Activated CD8-positive, alpha-beta memory T cell treated with anti-CD3 and anti-CD28 coated beads for 48 hours (primary cell): ENCODE measurements around the gene RAMP3.
"Not testable (repeated sequence)": the region's sequence is repeated elsewhere in the genome, so short reads cannot be mapped to it uniquely, and the experiment has no call there.

Experiments used
- DNase-seq, 3 experiments: peaks; one replicate each; pipeline ENCODE4 v3.0.0-alpha.2; 2020; ENCODE audit warnings: low read depth in 2 of 3, low spot score in 2 of 3

RAMP3 gene

GRCh38 chr7:45190406-45191165 is 33.0 kb downstream of the RAMP3 start:
- DNase-seq: no peak

GRCh38 chr7:45191396-45191795 is 33.8 kb downstream of the RAMP3 start:
- DNase-seq: no peak

DNA sequence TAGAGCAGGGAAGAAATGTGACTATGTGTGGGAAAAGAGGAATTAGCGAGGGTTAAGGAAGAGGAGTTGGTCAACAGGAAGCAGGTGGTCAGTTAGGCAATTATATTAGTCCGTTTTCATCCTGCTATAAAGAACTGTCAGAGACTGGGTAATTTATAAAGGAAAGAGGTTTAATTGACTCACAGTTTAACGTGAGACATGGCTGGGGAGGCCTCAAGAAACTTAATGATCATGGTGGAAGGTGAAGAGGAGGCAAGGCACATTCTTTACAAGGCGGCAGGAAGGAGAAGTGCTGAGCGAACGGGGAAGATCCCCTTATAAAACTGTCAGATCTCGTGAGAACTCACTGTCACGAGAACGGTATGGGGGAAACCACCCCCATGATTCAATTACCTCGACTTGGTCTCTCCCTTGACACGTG is 35.0 kb downstream of the RAMP3 start:
- DNase-seq: no peak

- DNase-seq: no peak
Measured at GRCh38 chr7:45193828-45194227, 36.2 kb downstream of the RAMP3 start.

- DNase-seq: peak in 2 of 3 experiments; percentile 29 to 47
Measured at GRCh38 chr7:45196374-45196773, 38.8 kb downstream of the RAMP3 start.

DNA sequence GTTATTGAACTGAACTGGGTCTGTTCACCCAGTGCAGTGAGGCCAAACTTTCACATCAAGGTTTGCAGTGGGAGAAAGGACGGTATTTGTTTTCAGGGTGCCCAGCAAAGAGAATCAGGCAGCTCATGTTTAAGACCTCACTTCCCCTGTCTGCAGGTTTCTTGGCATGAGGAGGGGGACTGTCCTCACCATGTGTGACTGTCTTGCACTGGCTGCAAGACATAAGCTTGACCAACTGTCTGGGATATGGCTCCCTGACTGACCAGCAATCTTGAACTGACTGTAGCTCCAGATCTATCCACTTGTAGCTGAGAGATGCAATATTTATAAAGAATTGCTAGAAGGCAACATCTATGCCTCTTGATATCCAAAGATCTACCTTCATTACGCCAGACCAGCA is 39.9 kb downstream of the RAMP3 start:
- DNase-seq: no peak

DNA sequence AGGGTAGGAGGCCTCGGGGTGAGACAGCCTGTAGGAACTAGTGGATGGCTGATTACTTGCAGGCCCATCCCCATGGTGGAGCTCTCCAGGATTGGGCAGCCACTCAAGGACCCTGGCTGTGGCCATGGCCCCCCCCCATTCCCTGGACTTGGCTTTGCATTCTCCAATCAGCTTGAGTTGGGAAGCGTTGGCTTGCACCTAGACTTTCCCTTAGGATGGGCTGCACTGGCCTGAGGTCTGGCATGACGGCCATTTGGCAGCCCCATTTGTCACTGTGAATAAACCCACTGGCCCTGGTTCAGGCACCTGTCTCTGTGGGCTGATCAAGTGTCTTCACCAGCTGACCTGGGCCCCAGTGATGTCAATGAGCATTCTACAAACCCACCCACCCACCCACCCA is 41.4 kb downstream of the RAMP3 start:
- DNase-seq: no peak

DNA sequence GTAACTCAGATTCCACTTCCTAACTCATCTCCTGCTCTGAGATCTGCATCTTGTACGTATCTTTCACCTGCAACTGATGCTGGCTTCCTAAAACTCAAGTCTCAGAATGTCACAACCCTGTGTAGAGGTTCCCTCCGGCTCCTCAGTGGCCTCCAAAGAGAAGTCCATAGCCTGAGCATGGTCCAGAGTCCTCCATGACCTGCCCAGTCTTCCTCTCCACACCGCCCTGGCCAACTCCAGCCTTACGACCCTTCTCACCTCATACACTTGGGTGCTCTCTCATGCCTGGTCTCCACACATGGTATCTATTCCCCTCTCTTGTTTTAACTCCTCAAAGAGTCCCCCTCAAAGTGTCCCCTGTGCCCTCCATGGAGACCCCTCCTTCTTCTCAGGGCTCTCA is 41.9 kb downstream of the RAMP3 start:
- no peak for DNase-seq

- no peak for DNase-seq
Measured at GRCh38 chr7:45202625-45203024, 45.0 kb downstream of the RAMP3 start.

DNA sequence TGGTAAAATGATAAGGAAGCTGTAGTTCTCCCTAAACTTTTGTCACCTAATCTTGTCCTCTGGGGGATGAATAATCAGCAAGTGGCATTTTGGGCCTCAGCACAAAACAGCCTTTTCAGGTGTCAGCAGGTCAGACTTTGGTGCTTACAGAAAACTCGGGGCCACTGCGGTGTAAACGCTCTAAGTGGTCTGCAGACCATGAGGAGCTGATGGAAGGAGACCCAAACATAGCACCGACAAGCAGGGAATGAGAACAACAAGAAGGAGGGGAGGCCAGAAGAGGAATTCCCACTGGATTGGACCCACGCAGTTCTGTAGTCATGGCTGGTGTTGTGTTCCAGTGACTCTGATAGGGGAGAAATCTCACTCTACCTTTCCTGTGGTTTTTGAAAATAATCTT is 45.4 kb downstream of the RAMP3 start:
- no peak for DNase-seq

DNA sequence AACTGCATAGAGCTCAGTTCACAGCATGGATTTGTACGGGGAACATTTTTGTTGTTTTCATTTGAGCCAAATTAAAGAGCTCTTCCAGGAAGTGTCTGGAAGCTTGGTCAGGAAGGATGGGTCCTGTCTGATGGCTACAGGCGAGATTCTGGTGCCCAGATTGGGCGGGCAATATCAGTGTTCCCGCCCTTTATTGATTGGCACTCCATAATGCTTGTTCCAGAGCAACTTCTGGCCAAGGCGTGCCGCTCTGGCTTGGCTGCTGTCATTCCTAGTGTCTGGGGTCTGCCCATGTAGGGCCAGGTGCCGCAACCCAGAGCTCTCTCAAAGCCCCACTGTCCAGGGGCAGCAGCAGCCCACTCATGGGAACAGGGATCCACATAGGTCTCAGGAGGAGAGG is 45.9 kb downstream of the RAMP3 start:
- DNase-seq: no peak

DNA sequence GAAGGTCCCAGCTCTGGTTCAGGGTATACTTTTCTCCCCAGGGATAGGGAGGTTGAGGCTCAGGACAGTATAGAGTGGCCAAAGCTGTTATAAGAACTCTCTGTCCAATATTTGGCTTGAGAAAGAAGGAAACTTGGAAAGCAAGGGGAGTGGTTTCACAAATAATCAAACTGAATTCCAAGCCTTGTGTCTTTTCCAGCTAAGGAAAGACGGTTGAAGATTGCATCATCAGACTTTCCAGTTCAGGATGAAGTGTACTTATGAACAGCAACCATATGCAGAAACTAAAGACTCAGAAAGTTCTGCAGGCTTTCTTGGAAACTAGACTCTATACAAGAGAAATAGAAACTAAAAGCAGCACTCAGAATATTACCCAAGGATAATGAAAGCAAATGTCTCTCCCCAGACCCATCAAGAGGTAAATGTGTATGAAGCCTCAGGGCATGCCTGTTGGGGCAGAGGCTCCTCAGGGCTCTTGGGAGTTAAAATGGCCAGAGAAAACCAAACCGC is 46.4 kb downstream of the RAMP3 start:
- DNase-seq: no peak

GRCh38 chr7:45206266-45206665 is 48.7 kb downstream of the RAMP3 start:
- not testable (repeated sequence) for DNase-seq

- DNase-seq: not testable (repeated sequence)
Measured at GRCh38 chr7:45209909-45210308, 52.3 kb downstream of the RAMP3 start.

DNA sequence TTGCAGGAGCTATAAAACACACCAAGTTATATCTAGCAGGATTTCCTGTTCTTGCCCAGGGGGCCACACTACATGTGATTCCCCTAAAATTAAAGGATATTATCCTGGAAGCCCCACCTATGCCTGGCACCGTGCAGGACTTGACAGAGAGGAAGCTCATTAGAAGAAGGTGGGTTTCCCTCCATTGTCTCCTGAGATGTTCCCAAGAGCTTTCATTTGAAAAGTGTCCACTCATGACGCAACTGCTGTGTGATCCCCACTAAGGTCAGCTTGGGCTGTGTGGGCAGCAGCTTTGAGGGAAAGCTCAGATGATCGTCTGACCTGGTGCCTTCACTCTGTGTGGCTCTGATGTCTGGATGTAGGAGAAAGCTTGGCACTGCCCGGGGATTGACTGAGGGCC is 53.5 kb downstream of the RAMP3 start:
- no peak for DNase-seq

- DNase-seq: no peak
Measured at GRCh38 chr7:45211958-45212357, 54.4 kb downstream of the RAMP3 start.

GRCh38 chr7:45212606-45213005 is 55.0 kb downstream of the RAMP3 start:
- no peak for DNase-seq

GRCh38 chr7:45215601-45216062 is 58.0 kb downstream of the RAMP3 start:
- no peak for DNase-seq

GRCh38 chr7:45216181-45216580 is 58.6 kb downstream of the RAMP3 start:
- no peak for DNase-seq

GRCh38 chr7:45216622-45217165 is 59.1 kb downstream of the RAMP3 start:
- DNase-seq: no peak

DNA sequence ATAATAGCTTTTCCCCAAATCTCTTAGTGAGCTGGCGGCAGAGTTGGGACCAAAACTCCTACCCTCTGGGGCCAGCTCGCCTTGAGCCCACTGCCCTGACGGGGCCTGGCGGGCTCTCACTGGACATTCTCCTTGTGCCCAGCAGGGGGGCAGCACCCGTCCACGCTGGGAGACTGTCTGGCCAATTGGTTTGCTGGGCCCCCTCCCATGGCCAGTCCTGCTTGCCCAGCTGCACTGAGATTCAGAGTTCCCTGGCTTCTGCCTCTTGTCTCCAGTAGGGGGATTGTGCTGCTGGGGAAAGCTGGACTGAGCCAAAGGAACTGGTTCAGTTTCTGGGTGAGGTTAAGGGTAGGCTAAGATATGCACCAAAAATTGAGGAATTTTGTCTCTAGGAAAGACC is 59.8 kb downstream of the RAMP3 start:
- no peak for DNase-seq

DNA sequence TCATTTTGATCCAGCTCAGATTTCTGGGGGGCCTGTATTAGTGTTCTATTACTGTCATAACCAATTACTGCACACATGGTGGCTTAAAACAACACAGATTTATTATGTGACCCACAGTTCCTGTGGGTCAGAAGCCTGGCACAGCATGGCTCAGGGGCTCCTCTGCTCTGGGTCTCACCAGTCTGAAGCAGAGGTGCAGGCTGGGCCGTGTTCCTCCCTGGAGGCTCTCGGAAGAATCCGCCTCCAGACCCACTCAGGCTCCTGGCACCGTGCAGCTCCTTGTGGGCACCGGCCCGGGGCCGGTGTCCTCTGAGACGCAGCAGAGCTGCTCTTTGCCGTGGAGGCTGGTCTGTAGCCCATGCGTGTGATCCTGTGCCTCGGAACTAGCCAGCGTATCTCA is 61.5 kb downstream of the RAMP3 start:
- no peak for DNase-seq
